H9 (cell line): Measurements from ENCODE around the gene VCPKMT. TPM values are rescaled to one million over a fixed set of nuclear protein-coding genes. Genes with fewer than 3 reads are reported as not detected.

Experiments
- DNase-seq: peaks from one replicate; pipeline ENCODE4 v3.0.0-alpha.2; 2017
- H2AFZ ChIP-seq: one replicate; pipeline ENCODE4 v1.6.1; 2013; ENCODE audit warnings: mild to moderate bottlenecking, low read length, control low read depth, moderate library complexity
- H2AK5ac ChIP-seq: 2 replicates; pipeline ENCODE4 v1.6.1; 2013; ENCODE audit warnings: low read length, control low read depth, mixed read lengths; ENCODE audit not compliant: insufficient read length
- H2BK120ac ChIP-seq: one replicate; pipeline ENCODE4 v1.6.1; 2013; ENCODE audit warnings: low read depth, mild to moderate bottlenecking, low read length, control low read depth, inconsistent platforms; ENCODE audit not compliant: poor library complexity, severe bottlenecking
- H2BK12ac ChIP-seq: 2 replicates; pipeline ENCODE4 v1.6.1; 2013; ENCODE audit warnings: low read length, control low read depth, mixed read lengths, low read depth; ENCODE audit not compliant: insufficient read length
- H2BK15ac ChIP-seq: 2 replicates; pipeline ENCODE4 v1.6.1; 2013; ENCODE audit warnings: low read depth, low read length, control low read depth
- H2BK20ac ChIP-seq: one replicate; pipeline ENCODE4 v1.6.1; 2013; ENCODE audit warnings: low read depth, mild to moderate bottlenecking, low read length, control low read depth, inconsistent platforms; ENCODE audit not compliant: poor library complexity, severe bottlenecking
- H2BK5ac ChIP-seq: 2 replicates; pipeline ENCODE4 v1.6.1; 2013; ENCODE audit warnings: low read length, control low read depth, mixed read lengths; ENCODE audit not compliant: insufficient read length
- H3K14ac ChIP-seq: 2 replicates; pipeline ENCODE4 v1.6.1; 2013; ENCODE audit warnings: low read length, control low read depth; ENCODE audit not compliant: insufficient read depth
- H3K18ac ChIP-seq: 2 replicates; pipeline ENCODE4 v1.6.1; 2013; ENCODE audit warnings: low read depth, mild to moderate bottlenecking, mixed read lengths, low read length, control low read depth; ENCODE audit not compliant: insufficient read length
- H3K23ac ChIP-seq: 2 replicates; pipeline ENCODE4 v1.6.1; 2013; ENCODE audit warnings: low read length, control low read depth, mixed read lengths, low read depth; ENCODE audit not compliant: insufficient read length
- H3K23me2 ChIP-seq: 2 replicates; pipeline ENCODE4 v1.6.1; 2013; ENCODE audit warnings: low read depth, mild to moderate bottlenecking, mixed read lengths, low read length, control low read depth; ENCODE audit not compliant: insufficient read length, poor library complexity, severe bottlenecking
- H3K27ac ChIP-seq: 2 replicates; pipeline ENCODE4 v1.5.1; 2013; ENCODE audit warnings: low read length, control low read depth, mixed read lengths, low read depth; ENCODE audit not compliant: insufficient read length
- H3K27me3 ChIP-seq: 2 replicates; pipeline ENCODE4 v1.6.1; 2013; ENCODE audit warnings: low read length, control low read depth, inconsistent platforms; ENCODE audit not compliant: insufficient read depth
- H3K4ac ChIP-seq: 2 replicates; pipeline ENCODE4 v1.6.1; 2013; ENCODE audit warnings: low read depth, mild to moderate bottlenecking, control low read depth, inconsistent platforms, low read length, moderate library complexity
- H3K4me1 ChIP-seq: 2 replicates; pipeline ENCODE4 v1.6.1; 2013; ENCODE audit warnings: low read length, control low read depth, inconsistent platforms; ENCODE audit not compliant: insufficient read depth
- H3K4me2 ChIP-seq: 2 replicates; pipeline ENCODE4 v1.6.1; 2013; ENCODE audit warnings: low read length, control low read depth, mixed read lengths; ENCODE audit not compliant: insufficient read length, insufficient read depth
- H3K56ac ChIP-seq: 2 replicates; pipeline ENCODE4 v1.6.1; 2013; ENCODE audit warnings: low read depth, mild to moderate bottlenecking, mixed read lengths, low read length, control low read depth; ENCODE audit not compliant: insufficient read length
- H3K79me1 ChIP-seq: 2 replicates; pipeline ENCODE4 v1.6.1; 2013; ENCODE audit warnings: low read depth, mild to moderate bottlenecking, moderate library complexity, low read length, control low read depth, inconsistent platforms; ENCODE audit not compliant: insufficient read depth, poor library complexity, severe bottlenecking
- H3K79me2 ChIP-seq: 2 replicates; pipeline ENCODE4 v1.6.1; 2013; ENCODE audit warnings: low read length, control low read depth, inconsistent platforms; ENCODE audit not compliant: insufficient read depth
- H3K9ac ChIP-seq: 2 replicates; pipeline ENCODE4 v1.6.1; 2013; ENCODE audit warnings: low read length, control low read depth, mixed read lengths; ENCODE audit not compliant: insufficient read length; ENCODE audit errors: extremely low read depth
- H3K9me3 ChIP-seq: one replicate; pipeline ENCODE4 v1.6.1; 2013; ENCODE audit warnings: low read depth, low read length, inconsistent platforms; ENCODE audit not compliant: control insufficient read depth
- H3T11ph ChIP-seq: one replicate; pipeline ENCODE4 v1.6.1; 2013; ENCODE audit warnings: mild to moderate bottlenecking, low read length, control low read depth, inconsistent platforms
- H4K20me1 ChIP-seq: one replicate; pipeline ENCODE4 v1.6.1; 2013; ENCODE audit not compliant: control insufficient read depth, insufficient read length, insufficient read depth
- H4K5ac ChIP-seq: 2 replicates; pipeline ENCODE4 v1.6.1; 2013; ENCODE audit warnings: low read depth, mild to moderate bottlenecking, mixed read lengths, low read length, control low read depth; ENCODE audit not compliant: insufficient read length
- H4K8ac ChIP-seq: replicated peaks from 2 replicates; pipeline ENCODE4 v1.6.1; 2013; ENCODE audit warnings: low read length, control low read depth, mixed read lengths, low read depth; ENCODE audit not compliant: insufficient read length
- H4K91ac ChIP-seq: 2 replicates; pipeline ENCODE4 v1.6.1; 2013; ENCODE audit warnings: low read depth, mild to moderate bottlenecking, moderate library complexity, mixed read lengths, low read length, control low read depth; ENCODE audit not compliant: insufficient read length
- H3K27ac Mint-ChIP-seq, 3 experiments: 2 replicates in 2 of 3; 3 replicates in 1 of 3; pipeline ENCODE4 v1.8.0; 2020 to 2021; ENCODE audit warnings: mixed read lengths in 3 of 3, mild to moderate bottlenecking in 1 of 3, moderate library complexity in 1 of 3
- H3K27me3 Mint-ChIP-seq: 2 replicates; pipeline ENCODE4 v1.8.0; 2021; ENCODE audit warnings: low read depth, mild to moderate bottlenecking, moderate library complexity, mixed read lengths
- H3K36me3 Mint-ChIP-seq, 3 experiments: 2 replicates in 2 of 3; 3 replicates in 1 of 3; pipeline ENCODE4 v1.8.0; 2020 to 2021; ENCODE audit warnings: low read depth in 3 of 3, mixed read lengths in 3 of 3; ENCODE audit not compliant: insufficient read depth in 1 of 3
- H3K4me1 Mint-ChIP-seq, 2 experiments: 2 replicates each; pipeline ENCODE4 v1.8.0; 2020; ENCODE audit warnings: mixed read lengths in 2 of 2
- H3K4me3 Mint-ChIP-seq, 2 experiments: 2 replicates in 1 of 2; 3 replicates in 1 of 2; pipeline ENCODE4 v1.8.0; 2020 to 2021; ENCODE audit warnings: mild to moderate bottlenecking in 2 of 2, mixed read lengths in 2 of 2, moderate library complexity in 1 of 2
- H3K9me3 Mint-ChIP-seq, 2 experiments: 2 replicates in 1 of 2; 3 replicates in 1 of 2; pipeline ENCODE4 v1.8.0; 2020; ENCODE audit warnings: mild to moderate bottlenecking in 2 of 2, mixed read lengths in 2 of 2, moderate library complexity in 1 of 2
- CTCF ChIP-seq: fragments of 200-600 bp; sonication (generic); conservative IDR thresholded peaks from 3 replicates; pipeline ENCODE4 v1.8.0; 2021; ENCODE audit warnings: antibody characterized with exemption, mild to moderate bottlenecking
- WGBS: extraction: QIAGEN DNeasy Blood & Tissue Kit; methylation state at CpG from one replicate; pipeline ENCODE4 v1.1.7; 2013; ENCODE audit warnings: missing lambda C conversion rate, low lambda C conversion rate, mixed read lengths; ENCODE audit not compliant: insufficient read length; ENCODE audit errors: extremely low coverage; 5-methylcytosine and 5-hydroxymethylcytosine counted together
- total RNA-seq: library from RNA; stranded (reverse); gene quantifications from 2 replicates; pipeline ENCODE4 v1.2.1, GENCODE V29; 2021

The VCPKMT gene
- total RNA-seq, 1 experiment from 2014 or later, result 13.7 TPM

GRCh38 chr14:50085570-50086320 is 30.6 kb downstream of the VCPKMT start:
- H3K4me1 Mint-ChIP-seq, result peaks cover 4% of the 10 kb centered on the region in 2 experiments
- no CpG with 5 or more reads among the region's 10 CpGs for WGBS
- Histone ChIP-seq H3K23me2 (no peaks in the 10 kb centered on the region), H3K14ac (no peak overlapping the region), H3K18ac (no peak overlapping the region), H4K8ac (no peak overlapping the region), H2BK5ac (no peak overlapping the region), H2BK12ac (no peak overlapping the region), H3K9me3 (no peaks in the 10 kb centered on the region), H4K5ac (no peak overlapping the region), H3K79me1 (no peaks in the 10 kb centered on the region), H3K4ac (no peak overlapping the region), H3K79me2 (no peaks in the 10 kb centered on the region), H3K4me1 (no peaks in the 10 kb centered on the region), H2BK20ac (no peak overlapping the region), H3K27me3 (no peaks in the 10 kb centered on the region), H4K91ac (no peak overlapping the region), H3T11ph (no peak overlapping the region), H2AK5ac (no peak overlapping the region), H3K4me2 (no peak overlapping the region), H2BK120ac (no peak overlapping the region), H3K9ac (no peak overlapping the region), H4K20me1 (no peaks in the 10 kb centered on the region), H3K23ac (no peak overlapping the region), H3K27ac (no peak overlapping the region), H2BK15ac (no peak overlapping the region), H2AFZ (no peak overlapping the region), H3K56ac (no peak overlapping the region)
- H3K27me3 Mint-ChIP-seq, result no peaks in the 10 kb centered on the region
- H3K27ac Mint-ChIP-seq, result no peak overlapping the region; a peak in 1 of 7 replicates
- TF ChIP-seq CTCF, result no peak
- H3K36me3 Mint-ChIP-seq, result no peaks in the 10 kb centered on the region
- no peak for DNase-seq
- H3K9me3 Mint-ChIP-seq, result no peaks in the 10 kb centered on the region
- no peak overlapping the region for H3K4me3 Mint-ChIP-seq
